Esophagus (tissue), 2 donors: ENCODE results near the gene MGAT5. TPM values are rescaled to one million over a fixed set of nuclear protein-coding genes. Genes with fewer than 3 reads are reported as not detected.

Experiments used
- H3K27ac ChIP-seq, 2 donors: one replicate each; pipeline ENCODE4 v1.5.1; 2013; ENCODE audit warnings: low read depth in 2 of 2, mild to moderate bottlenecking in 2 of 2, inconsistent platforms in 1 of 2, low read length in 1 of 2, moderate library complexity in 1 of 2
- H3K27me3 ChIP-seq, 2 donors: one replicate each; pipeline ENCODE4 v1.6.1; 2013; ENCODE audit warnings: low read length in 2 of 2, control low read depth in 1 of 2, mild to moderate bottlenecking in 1 of 2; ENCODE audit not compliant: insufficient read depth in 2 of 2, control insufficient read depth in 1 of 2
- H3K36me3 ChIP-seq, 2 donors: one replicate each; pipeline ENCODE4 v1.6.1; 2013; ENCODE audit warnings: low read length in 1 of 2; ENCODE audit not compliant: control insufficient read depth in 2 of 2, insufficient read depth in 2 of 2
- H3K4me1 ChIP-seq, 2 donors: one replicate each; pipeline ENCODE4 v1.6.1; 2013; ENCODE audit warnings: low read length in 1 of 2; ENCODE audit not compliant: control insufficient read depth in 2 of 2, insufficient read depth in 2 of 2
- H3K4me3 ChIP-seq, 2 donors: one replicate each; pipeline ENCODE4 v1.5.1; 2013; ENCODE audit warnings: low read length in 2 of 2, mild to moderate bottlenecking in 2 of 2, low read depth in 1 of 2, moderate library complexity in 1 of 2
- H3K9me3 ChIP-seq, 2 donors: one replicate each; pipeline ENCODE4 v1.6.1; 2013; ENCODE audit warnings: mild to moderate bottlenecking in 2 of 2, low read depth in 1 of 2, low read length in 1 of 2, moderate library complexity in 1 of 2; ENCODE audit not compliant: control insufficient read depth in 2 of 2, insufficient read depth in 1 of 2
- WGBS, 2 donors: extraction: QIAGEN DNeasy Blood & Tissue Kit; methylation state at CpG; one replicate each; pipeline ENCODE4 v1.1.7; 2013; 5-methylcytosine and 5-hydroxymethylcytosine counted together
- polyA plus RNA-seq, 2 donors: library from polyadenylated mRNA; stranded (reverse); fragments of 200-250 nt; gene quantifications; one replicate each; pipeline ENCODE4 v1.2.3, GENCODE V29; 2013
- donor health status: healthy with polysubstance abuse.
- donor health status: Bipolar disorder and iron deficiency.

Gene MGAT5
- polyA plus RNA-seq, 2 donors, result 3.2 to 4.4 TPM

DNA sequence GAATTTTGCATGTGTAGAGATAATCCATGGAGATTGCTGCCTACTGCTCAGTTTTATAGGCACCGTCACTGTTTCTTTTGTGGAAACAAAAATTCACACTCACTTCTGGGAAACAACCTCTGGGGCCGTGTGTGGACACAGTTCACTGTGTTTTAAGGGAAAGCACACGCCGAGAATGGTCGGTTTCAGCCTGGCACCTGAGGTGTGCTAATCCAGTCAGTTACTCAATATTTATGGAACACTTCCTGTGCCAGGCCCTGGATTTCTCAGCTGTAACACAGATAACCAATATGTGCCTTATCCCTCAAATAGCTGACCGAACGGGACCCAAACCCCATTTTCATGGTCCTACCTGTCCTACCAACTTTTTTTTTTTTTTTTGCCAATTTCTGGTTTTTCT, 179.6 kb downstream of the MGAT5 start:
- WGBS, 2 donors, result 82 to 90% methylated on average over 7 of the region's 7 CpGs
- Histone ChIP-seq H3K27ac (no peak overlapping the region), H3K36me3 (peaks cover 2 to 4% of the 10 kb centered on the region in 2 donors)

GRCh38 chr2:134433979-134434378, 180.1 kb downstream of the MGAT5 start:
- Histone ChIP-seq H3K27ac (no peak overlapping the region), H3K36me3 (peaks cover 2 to 4% of the 10 kb centered on the region in 2 donors), H3K4me3 (no peak overlapping the region), H3K27me3 (no peaks in the 10 kb centered on the region), H3K9me3 (no peaks in the 10 kb centered on the region), H3K4me1 (no peaks in the 10 kb centered on the region)
- WGBS, 2 donors, result 90 to 95% methylated on average over 6 of the region's 6 CpGs

More for the DNA sequence above, 179.6 kb downstream of the MGAT5 start:
- Histone ChIP-seq H3K27me3 (no peaks in the 10 kb centered on the region), H3K4me3 (no peak overlapping the region), H3K4me1 (no peaks in the 10 kb centered on the region), H3K9me3 (no peaks in the 10 kb centered on the region)

DNA sequence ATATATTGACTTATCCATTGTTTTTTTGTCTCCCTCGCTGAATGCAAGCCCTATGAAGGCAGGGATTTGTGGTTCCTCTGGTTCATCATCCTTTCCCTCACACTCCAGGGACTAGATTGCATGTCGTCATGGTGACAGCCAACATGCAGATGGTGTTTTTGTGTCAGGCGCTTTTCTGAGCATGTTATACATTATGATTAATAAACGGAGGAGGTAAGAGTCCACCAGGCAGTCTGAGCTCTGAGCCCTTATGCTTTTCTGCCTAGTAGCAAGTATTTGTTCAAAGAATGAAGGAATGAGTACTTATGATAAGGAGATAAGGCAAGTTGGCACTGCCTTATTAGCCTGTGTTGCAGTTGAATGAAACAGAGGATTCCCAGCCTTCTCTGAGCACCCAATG, 181.6 kb downstream of the MGAT5 start:
- whole genome bisulfite sequencing, 2 donors, result 82 to 94% methylated on average over 4 of the region's 4 CpGs
- peaks cover 0 to 7% of the 10 kb centered on the region in 2 donors for H3K36me3 ChIP-seq
- no peak overlapping the region for H3K27ac ChIP-seq
- H3K9me3 ChIP-seq, result no peaks in the 10 kb centered on the region
- H3K4me3 ChIP-seq, result no peak overlapping the region
- no peaks in the 10 kb centered on the region for H3K27me3 ChIP-seq
- H3K4me1 ChIP-seq, result no peaks in the 10 kb centered on the region

GRCh38 chr2:134435936-134436335, 182.1 kb downstream of the MGAT5 start:
- no peaks in the 10 kb centered on the region for H3K9me3 ChIP-seq
- no peak overlapping the region for H3K27ac ChIP-seq
- no peaks in the 10 kb centered on the region for H3K4me1 ChIP-seq
- H3K4me3 ChIP-seq, result no peak overlapping the region
- H3K36me3 ChIP-seq, result peaks cover 0 to 7% of the 10 kb centered on the region in 2 donors
- no peaks in the 10 kb centered on the region for H3K27me3 ChIP-seq

DNA sequence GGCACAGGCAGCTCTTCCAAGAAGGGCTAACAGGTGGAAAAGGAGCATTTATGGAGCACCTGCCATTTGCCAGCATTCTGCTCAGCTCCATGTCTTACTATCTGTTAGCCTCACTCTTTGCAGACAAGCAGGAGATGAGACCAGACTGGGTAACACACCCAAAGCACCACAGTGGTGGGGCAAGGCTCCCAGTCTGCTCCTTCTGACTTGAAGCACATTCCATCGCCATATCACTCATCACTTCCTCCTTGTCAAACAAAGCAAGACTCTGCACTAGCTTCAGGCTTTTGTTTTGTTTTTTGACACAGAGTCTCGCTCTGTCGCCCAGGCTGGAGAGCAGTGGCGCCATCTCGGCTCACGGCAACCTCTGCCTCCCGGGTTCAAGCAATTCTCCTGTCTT, 182.8 kb downstream of the MGAT5 start:
- H3K27ac ChIP-seq, result no peak overlapping the region
- H3K4me1 ChIP-seq, result no peaks in the 10 kb centered on the region
- no peak overlapping the region for H3K4me3 ChIP-seq
- H3K9me3 ChIP-seq, result no peaks in the 10 kb centered on the region
- peaks cover 0 to 11% of the 10 kb centered on the region in 2 donors for H3K36me3 ChIP-seq
- H3K27me3 ChIP-seq, result no peaks in the 10 kb centered on the region
- 94 to 96% methylated on average over 7 of the region's 7 CpGs for WGBS, 2 donors

GRCh38 chr2:134438371-134438770, 184.5 kb downstream of the MGAT5 start:
- Histone ChIP-seq H3K9me3 (no peaks in the 10 kb centered on the region), H3K36me3 (peaks cover 0 to 14% of the 10 kb centered on the region in 2 donors), H3K27me3 (no peaks in the 10 kb centered on the region), H3K4me3 (no peak overlapping the region), H3K4me1 (no peaks in the 10 kb centered on the region), H3K27ac (no peak overlapping the region)
- 87% methylated on average over 3 of the region's 3 CpGs for WGBS, 2 donors

DNA sequence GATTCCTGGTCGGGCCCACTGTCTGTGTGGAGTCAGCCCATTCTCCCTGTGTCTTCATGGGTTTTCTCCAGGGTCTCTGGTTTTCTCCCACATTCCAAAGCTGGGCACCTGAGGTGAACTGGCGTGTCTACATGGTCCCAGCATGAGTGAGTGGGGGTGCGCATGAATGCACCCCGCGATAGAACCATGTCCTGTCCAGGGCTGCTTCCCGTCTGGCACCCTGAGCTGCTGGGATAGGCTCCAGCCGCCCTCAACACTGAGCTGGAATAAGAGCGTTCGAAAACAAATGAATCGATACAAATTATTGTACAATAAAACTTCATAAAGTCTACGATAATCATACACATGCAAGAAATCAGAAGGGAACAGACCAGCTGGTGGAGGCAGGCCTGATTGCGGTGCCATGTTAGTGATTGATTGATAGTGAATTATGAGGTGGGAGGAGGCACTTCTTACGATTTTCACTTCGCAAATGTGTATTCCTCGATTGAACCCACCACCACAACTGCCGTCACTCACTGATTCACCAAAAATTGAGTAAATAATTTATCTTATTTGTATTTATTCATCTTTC, 186.6 kb downstream of the MGAT5 start:
- peaks cover 0 to 14% of the 10 kb centered on the region in 2 donors for H3K36me3 ChIP-seq
- 94 to 97% methylated on average over 16 of the region's 16 CpGs for whole genome bisulfite sequencing, 2 donors

GRCh38 chr2:134441153-134441863, 187.4 kb downstream of the MGAT5 start:
- H3K27ac ChIP-seq, result no peak overlapping the region
- no peak overlapping the region for H3K4me3 ChIP-seq
- H3K27me3 ChIP-seq, result no peaks in the 10 kb centered on the region
- no peaks in the 10 kb centered on the region for H3K9me3 ChIP-seq
- 93 to 97% methylated on average over 11 of the region's 11 CpGs for WGBS, 2 donors
- no peaks in the 10 kb centered on the region for H3K4me1 ChIP-seq
- peaks cover 0 to 18% of the 10 kb centered on the region in 2 donors for H3K36me3 ChIP-seq

More for the DNA sequence above, 186.6 kb downstream of the MGAT5 start:
- Histone ChIP-seq H3K4me1 (no peaks in the 10 kb centered on the region), H3K9me3 (no peaks in the 10 kb centered on the region), H3K27ac (no peak overlapping the region), H3K4me3 (no peak overlapping the region), H3K27me3 (no peaks in the 10 kb centered on the region)

DNA sequence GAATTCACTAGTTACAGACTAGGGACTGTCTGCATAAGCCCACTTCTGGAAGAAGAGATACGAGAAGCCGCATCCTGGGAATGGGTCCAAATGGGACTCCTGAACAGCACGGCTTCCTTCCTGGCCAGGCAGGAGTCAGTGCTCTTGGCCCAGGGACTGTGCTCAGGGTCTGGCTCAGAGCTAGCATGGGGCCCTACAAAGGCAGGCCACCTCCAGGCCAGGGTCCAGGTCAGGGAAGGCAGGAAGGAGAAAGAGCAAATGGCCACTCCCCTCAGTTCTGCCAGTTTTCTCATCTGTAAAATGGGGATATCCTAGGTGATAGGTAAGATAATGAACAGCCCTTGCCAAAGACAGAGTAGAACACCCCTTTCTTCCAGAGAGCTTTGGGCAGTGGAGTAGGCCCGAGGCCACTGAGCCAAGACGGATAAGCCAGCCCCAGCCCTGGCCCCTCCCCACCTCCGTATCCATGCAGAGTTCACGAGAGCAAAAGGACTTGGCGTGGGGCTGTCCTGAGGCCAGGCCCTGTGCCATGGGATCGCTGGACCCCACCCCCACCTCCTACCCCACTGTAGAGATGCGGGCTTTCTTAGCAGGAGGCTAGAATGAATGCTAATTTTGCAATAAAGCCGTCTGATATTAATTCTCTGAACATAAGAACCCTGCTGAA, 190.1 kb downstream of the MGAT5 start:
- Histone ChIP-seq H3K9me3 (no peaks in the 10 kb centered on the region), H3K36me3 (peaks cover 2 to 29% of the 10 kb centered on the region in 2 donors), H3K4me1 (no peaks in the 10 kb centered on the region), H3K27me3 (no peaks in the 10 kb centered on the region), H3K27ac (no peak overlapping the region), H3K4me3 (no peak overlapping the region)
- 87 to 89% methylated on average over 11 of the region's 11 CpGs for WGBS, 2 donors
